Upper lobe of left lung (tissue), 4 donors: Measurements from ENCODE around the gene BMP8A.

Experiments
- POLR2A ChIP-seq, 4 donors: fragments of 450-650 bp; IDR thresholded peaks; one replicate each; pipeline ENCODE4 v1.5.1; 2016 to 2017; ENCODE audit warnings: antibody characterized with exemption in 4 of 4, mild to moderate bottlenecking in 2 of 4
- TF ChIP-seq, protein P1 (sequence below), 6 experiments: fragments of 450-650 bp in 4 of 6; fragments of 200-600 bp in 2 of 6; sonication (generic) in 2 of 6; IDR thresholded peaks; one replicate each; pipeline ENCODE4 v1.5.1; 2016 to 2019; ENCODE audit warnings: antibody characterized with exemption in 6 of 6

DNA sequence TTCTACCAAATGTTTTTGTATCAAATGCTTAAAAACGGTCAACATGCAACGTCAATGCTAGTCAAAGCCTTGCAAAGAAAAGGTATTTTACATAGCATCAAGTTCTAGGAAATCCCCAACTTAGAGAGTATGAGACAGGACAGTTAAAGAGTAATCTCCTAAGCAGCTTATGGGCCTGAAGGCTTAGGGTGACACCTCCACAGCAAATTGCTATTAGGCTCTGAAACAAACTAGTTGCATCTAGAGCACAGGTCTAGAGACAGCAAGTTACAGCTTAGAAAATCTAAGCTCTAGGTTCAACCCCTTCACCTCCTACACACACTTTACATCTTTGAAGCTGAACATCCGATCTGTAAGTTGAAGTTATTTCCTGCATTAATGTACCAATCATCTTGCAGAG is 71.5 kb downstream of the BMP8A start:
- TF ChIP-seq POLR2A (IDR thresholded peaks at IDR 0.05), result no peak
- TF ChIP-seq, protein P1, sequence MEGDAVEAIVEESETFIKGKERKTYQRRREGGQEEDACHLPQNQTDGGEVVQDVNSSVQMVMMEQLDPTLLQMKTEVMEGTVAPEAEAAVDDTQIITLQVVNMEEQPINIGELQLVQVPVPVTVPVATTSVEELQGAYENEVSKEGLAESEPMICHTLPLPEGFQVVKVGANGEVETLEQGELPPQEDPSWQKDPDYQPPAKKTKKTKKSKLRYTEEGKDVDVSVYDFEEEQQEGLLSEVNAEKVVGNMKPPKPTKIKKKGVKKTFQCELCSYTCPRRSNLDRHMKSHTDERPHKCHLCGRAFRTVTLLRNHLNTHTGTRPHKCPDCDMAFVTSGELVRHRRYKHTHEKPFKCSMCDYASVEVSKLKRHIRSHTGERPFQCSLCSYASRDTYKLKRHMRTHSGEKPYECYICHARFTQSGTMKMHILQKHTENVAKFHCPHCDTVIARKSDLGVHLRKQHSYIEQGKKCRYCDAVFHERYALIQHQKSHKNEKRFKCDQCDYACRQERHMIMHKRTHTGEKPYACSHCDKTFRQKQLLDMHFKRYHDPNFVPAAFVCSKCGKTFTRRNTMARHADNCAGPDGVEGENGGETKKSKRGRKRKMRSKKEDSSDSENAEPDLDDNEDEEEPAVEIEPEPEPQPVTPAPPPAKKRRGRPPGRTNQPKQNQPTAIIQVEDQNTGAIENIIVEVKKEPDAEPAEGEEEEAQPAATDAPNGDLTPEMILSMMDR (IDR thresholded peaks at IDR 0.05), result no peak
